Nephron progenitor cell (in vitro differentiated cells): Measurements from ENCODE around the gene ZFAND3.

Experiments
- DNase-seq: peaks from one replicate; pipeline ENCODE4 v3.0.0; 2021
- H3K27ac Mint-ChIP-seq: 2 replicates; pipeline ENCODE4 v1.8.0; 2021; ENCODE audit warnings: mild to moderate bottlenecking, moderate library complexity, mixed read lengths
- H3K27me3 Mint-ChIP-seq: 2 replicates; pipeline ENCODE4 v1.8.0; 2021; ENCODE audit warnings: mild to moderate bottlenecking, low read depth, mixed read lengths; ENCODE audit not compliant: poor library complexity
- H3K36me3 Mint-ChIP-seq: 2 replicates; pipeline ENCODE4 v1.8.0; 2021; ENCODE audit warnings: low read depth, mixed read lengths
- H3K4me1 Mint-ChIP-seq: 2 replicates; pipeline ENCODE4 v1.8.0; 2021; ENCODE audit warnings: mixed read lengths
- H3K4me3 Mint-ChIP-seq: 2 replicates; pipeline ENCODE4 v1.8.0; 2021; ENCODE audit warnings: mild to moderate bottlenecking, moderate library complexity, mixed read lengths
- H3K9me3 Mint-ChIP-seq: 2 replicates; pipeline ENCODE4 v1.8.0; 2021; ENCODE audit warnings: mild to moderate bottlenecking, moderate library complexity, mixed read lengths
- TF ChIP-seq, protein P1 (sequence below): fragments of 200-600 bp; sonication (generic); IDR thresholded peaks from 2 replicates; pipeline ENCODE4 v1.5.0; 2021; ENCODE audit warnings: antibody characterized with exemption

ZFAND3 gene

GRCh38 chr6:38021571-38021970 lies 202.0 kb downstream of the ZFAND3 start:
- TF ChIP-seq, protein P1, sequence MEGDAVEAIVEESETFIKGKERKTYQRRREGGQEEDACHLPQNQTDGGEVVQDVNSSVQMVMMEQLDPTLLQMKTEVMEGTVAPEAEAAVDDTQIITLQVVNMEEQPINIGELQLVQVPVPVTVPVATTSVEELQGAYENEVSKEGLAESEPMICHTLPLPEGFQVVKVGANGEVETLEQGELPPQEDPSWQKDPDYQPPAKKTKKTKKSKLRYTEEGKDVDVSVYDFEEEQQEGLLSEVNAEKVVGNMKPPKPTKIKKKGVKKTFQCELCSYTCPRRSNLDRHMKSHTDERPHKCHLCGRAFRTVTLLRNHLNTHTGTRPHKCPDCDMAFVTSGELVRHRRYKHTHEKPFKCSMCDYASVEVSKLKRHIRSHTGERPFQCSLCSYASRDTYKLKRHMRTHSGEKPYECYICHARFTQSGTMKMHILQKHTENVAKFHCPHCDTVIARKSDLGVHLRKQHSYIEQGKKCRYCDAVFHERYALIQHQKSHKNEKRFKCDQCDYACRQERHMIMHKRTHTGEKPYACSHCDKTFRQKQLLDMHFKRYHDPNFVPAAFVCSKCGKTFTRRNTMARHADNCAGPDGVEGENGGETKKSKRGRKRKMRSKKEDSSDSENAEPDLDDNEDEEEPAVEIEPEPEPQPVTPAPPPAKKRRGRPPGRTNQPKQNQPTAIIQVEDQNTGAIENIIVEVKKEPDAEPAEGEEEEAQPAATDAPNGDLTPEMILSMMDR, result no peak
- H3K4me3 Mint-ChIP-seq, result no peak overlapping the region
- peak overlapping the region; percentile 77 for H3K27ac Mint-ChIP-seq
- DNase-seq, result no peak
- H3K27me3 Mint-ChIP-seq, result no peaks in the 10 kb centered on the region
- H3K9me3 Mint-ChIP-seq, result no peaks in the 10 kb centered on the region
- no peaks in the 10 kb centered on the region for H3K36me3 Mint-ChIP-seq
- H3K4me1 Mint-ChIP-seq, result no peaks in the 10 kb centered on the region

GRCh38 chr6:38022688-38023087 lies 203.2 kb downstream of the ZFAND3 start:
- no peaks in the 10 kb centered on the region for H3K9me3 Mint-ChIP-seq
- DNase-seq, result no peak
- H3K4me1 Mint-ChIP-seq, result peaks cover 9% of the 10 kb centered on the region
- TF ChIP-seq, protein P1, result no peak
- H3K27me3 Mint-ChIP-seq, result no peaks in the 10 kb centered on the region
- peak overlapping the region; percentile 11 for H3K27ac Mint-ChIP-seq
- no peaks in the 10 kb centered on the region for H3K36me3 Mint-ChIP-seq
- no peak overlapping the region for H3K4me3 Mint-ChIP-seq

DNA sequence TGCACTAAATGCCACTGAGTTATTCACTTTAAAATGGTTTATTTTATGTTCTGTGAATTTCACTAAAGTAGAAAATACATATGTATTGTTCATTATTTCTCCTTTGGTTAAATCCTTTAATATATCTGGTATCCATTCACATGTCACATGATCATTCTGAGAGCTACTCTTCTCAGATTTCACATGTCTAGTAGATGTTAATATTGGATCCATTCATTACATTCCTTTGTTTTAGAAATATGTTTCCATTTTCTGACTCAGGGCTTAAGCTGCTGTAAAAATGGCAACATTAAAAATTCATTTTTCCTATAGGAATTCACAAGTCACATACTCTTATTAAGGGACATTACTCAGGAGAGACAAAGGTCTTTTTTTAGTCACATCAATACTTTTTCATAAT lies 205.4 kb downstream of the ZFAND3 start:
- no peaks in the 10 kb centered on the region for H3K27me3 Mint-ChIP-seq
- no peak overlapping the region for H3K27ac Mint-ChIP-seq
- peaks cover 12% of the 10 kb centered on the region for H3K36me3 Mint-ChIP-seq
- peaks cover 8% of the 10 kb centered on the region for H3K9me3 Mint-ChIP-seq
- no peak for DNase-seq
- H3K4me3 Mint-ChIP-seq, result no peak overlapping the region
- peaks cover 17% of the 10 kb centered on the region for H3K4me1 Mint-ChIP-seq
- TF ChIP-seq, protein P1, result no peak

- DNase-seq, result no peak
- TF ChIP-seq, protein P1, result no peak
- no peak overlapping the region for H3K4me3 Mint-ChIP-seq
- H3K27me3 Mint-ChIP-seq, result no peaks in the 10 kb centered on the region
- H3K9me3 Mint-ChIP-seq, result peaks cover 13% of the 10 kb centered on the region
- H3K4me1 Mint-ChIP-seq, result peaks cover 17% of the 10 kb centered on the region
- H3K27ac Mint-ChIP-seq, result no peak overlapping the region
- peaks cover 18% of the 10 kb centered on the region for H3K36me3 Mint-ChIP-seq
Observed at GRCh38 chr6:38025451-38025850, 205.9 kb downstream of the ZFAND3 start.

DNA sequence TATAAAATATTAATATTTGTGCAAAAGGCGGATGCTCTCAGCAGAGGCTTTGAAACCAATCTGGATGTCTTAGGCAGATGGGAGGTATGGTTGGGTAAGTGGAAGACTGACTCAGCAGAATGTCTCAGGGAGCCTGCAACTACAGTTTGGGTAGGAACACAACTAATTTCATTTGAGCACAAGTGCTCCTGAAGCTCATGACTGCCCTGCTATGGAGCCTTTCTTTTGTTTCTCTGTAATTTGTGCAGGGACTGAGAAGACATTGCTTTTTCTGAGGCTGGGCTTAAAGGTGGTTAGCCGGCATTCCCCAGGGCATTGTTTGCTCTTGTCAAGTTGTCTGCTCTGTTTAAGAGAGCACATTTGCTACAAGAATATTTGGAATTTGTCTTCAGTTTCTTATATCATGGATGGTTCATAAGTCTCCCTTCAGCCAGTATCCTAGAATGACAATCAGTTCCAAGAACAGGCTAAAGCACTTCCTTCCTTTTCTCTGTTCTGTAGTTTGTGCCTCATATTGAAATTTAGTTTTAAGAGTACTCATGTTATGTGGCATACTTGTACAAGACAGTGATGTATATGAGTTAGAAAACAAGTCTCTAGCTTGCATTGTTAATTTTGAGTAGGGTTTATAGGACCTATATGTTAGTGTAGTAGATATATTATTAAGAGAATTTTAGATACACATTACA lies 208.3 kb downstream of the ZFAND3 start:
- TF ChIP-seq, protein P1, result no peak
- Mint-ChIP-seq H3K9me3 (peaks cover 13% of the 10 kb centered on the region), H3K27ac (no peak overlapping the region), H3K36me3 (peaks cover 25% of the 10 kb centered on the region), H3K4me3 (no peak overlapping the region), H3K4me1 (peaks cover 24% of the 10 kb centered on the region), H3K27me3 (no peaks in the 10 kb centered on the region)
- no peak for DNase-seq

GRCh38 chr6:38030380-38030779 lies 210.9 kb downstream of the ZFAND3 start:
- H3K9me3 Mint-ChIP-seq, result peaks cover 13% of the 10 kb centered on the region

More at GRCh38 chr6:38030380-38030779, 210.9 kb downstream of the ZFAND3 start:
- Mint-ChIP-seq H3K27ac (no peak overlapping the region), H3K27me3 (no peaks in the 10 kb centered on the region), H3K4me1 (peaks cover 46% of the 10 kb centered on the region), H3K36me3 (peaks cover 25% of the 10 kb centered on the region), H3K4me3 (no peak overlapping the region)
- TF ChIP-seq, protein P1, result no peak
- DNase-seq, result no peak
